GM19452 (cell line): ENCODE data around the gene KMT2A.
"Not testable (repeated sequence)": the region's sequence is repeated elsewhere in the genome, so short reads cannot be mapped to it uniquely, and the experiment has no call there.

Experiments
- ATAC-seq: cut with Tn5 transposase; IDR thresholded peaks from one replicate; pipeline ENCODE4 v1.9.1; 2021; ENCODE audit not compliant: unreplicated experiment

KMT2A gene

GRCh38 chr11:118435893-118436624 is at the start of gene KMT2A:
Gene KMT2A, plus strand, starts transcription at chr11:118436492. Its CDS starts 21 bp downstream, at chr11:118436513.
- peak; percentile 55 for ATAC-seq

GRCh38 chr11:118396097-118396501 is 40.2 kb upstream of the KMT2A start:
- ATAC-seq, result no peak

- no peak for ATAC-seq
Measured at GRCh38 chr11:118397448-118397847, 38.8 kb upstream of the KMT2A start.

GRCh38 chr11:118398791-118399559 is 37.3 kb upstream of the KMT2A start:
- no peak for ATAC-seq

- peak; percentile 60 for ATAC-seq
Measured at GRCh38 chr11:118401151-118401879, 35.0 kb upstream of the KMT2A start, which contains the start of gene ATP5MG. Gene ATP5MG, plus strand, starts transcription at chr11:118401606. Its CDS starts 60 bp downstream, at chr11:118401666.

- ATAC-seq, result peak; percentile 8
Measured at GRCh38 chr11:118401880-118402590, 34.3 kb upstream of the KMT2A start.

GRCh38 chr11:118402594-118402993 is 33.7 kb upstream of the KMT2A start:
- not testable (repeated sequence) for ATAC-seq

- no peak for ATAC-seq
Measured at GRCh38 chr11:118406599-118407166, 29.6 kb upstream of the KMT2A start.

- peak; percentile 61 for ATAC-seq
Measured at GRCh38 chr11:118410055-118410745, 26.1 kb upstream of the KMT2A start.

- ATAC-seq, result no peak
Measured at GRCh38 chr11:118411530-118411929, 24.8 kb upstream of the KMT2A start.

GRCh38 chr11:118412921-118413320 is 23.4 kb upstream of the KMT2A start:
- ATAC-seq, result no peak

GRCh38 chr11:118415062-118415738 is 21.1 kb upstream of the KMT2A start:
- ATAC-seq, result no peak

GRCh38 chr11:118415739-118416068 is 20.6 kb upstream of the KMT2A start:
- ATAC-seq, result no peak

- not testable (repeated sequence) for ATAC-seq
Measured at GRCh38 chr11:118416900-118417299, 19.4 kb upstream of the KMT2A start.

GRCh38 chr11:118417801-118418200 is 18.5 kb upstream of the KMT2A start:
- ATAC-seq, result no peak

- ATAC-seq, result no peak
Measured at GRCh38 chr11:118418766-118419165, 17.5 kb upstream of the KMT2A start.

- ATAC-seq, result no peak
Measured at GRCh38 chr11:118427707-118428106, 8.6 kb upstream of the KMT2A start.

GRCh38 chr11:118430956-118431355 is 5.3 kb upstream of the KMT2A start:
- ATAC-seq, result no peak

GRCh38 chr11:118434123-118434552 is 2.2 kb upstream of the KMT2A start:
- ATAC-seq, result no peak
